ENCODE results near the gene MMP10. TPM values are rescaled to one million over a fixed set of nuclear protein-coding genes. Genes with fewer than 3 reads are reported as not detected.

The MMP10 gene
- total and polyA plus RNA-seq, 2 donors (not counting 3 experiments of a cell fraction or from before 2014, with no cell fraction given) = 4.3 to 15.0 TPM

- Histone ChIP-seq H3K4me2 (ENCODE audit: insufficient read depth, low read length) (peak overlapping the region; percentile 43), H3K9ac (replicated peaks; ENCODE audit: extremely low read depth, insufficient read depth, low read length) (no peak overlapping the region), H4K20me1 (replicated peaks; ENCODE audit: control insufficient read depth, extremely low read depth, insufficient read depth, low read length) (no peaks in the 10 kb centered on the region), H3K27me3 (ENCODE audit: control insufficient read depth in 2 of 2, insufficient read depth in 2 of 2, low read length in 2 of 2) (no peaks in the 10 kb centered on the region), H3K4me3 (replicated peaks in 1 of 3; ENCODE audit: insufficient read depth in 1 of 3, low read depth in 1 of 3, low read length in 3 of 3) (no peak overlapping the region), H2AFZ (ENCODE audit: low read depth, low read length) (peak overlapping the region; percentile 6), H3K4me1 (ENCODE audit: control insufficient read depth, extremely low read depth, insufficient read depth, low read length) (peaks cover 35% of the 10 kb centered on the region), H3K36me3 (ENCODE audit: control insufficient read depth in 2 of 2, extremely low read depth in 1 of 2, insufficient read depth in 2 of 2, low read length in 2 of 2) (no peaks in the 10 kb centered on the region), H3K9me1 (replicated peaks; ENCODE audit: control insufficient read depth, extremely low read depth, insufficient read depth, low read length) (no peaks in the 10 kb centered on the region), H3K27ac (ENCODE audit: insufficient read depth, low read depth, low read length) (peak overlapping the region; percentile 78), H3K9me3 (replicated peaks; ENCODE audit: control insufficient read depth, insufficient read depth, low read length) (no peaks in the 10 kb centered on the region), H3K79me2 (ENCODE audit: control insufficient read depth, insufficient read depth, low read length) (no peaks in the 10 kb centered on the region)
- no TSS peak for BruUV-seq (replicated peaks)
- dilution Hi-C loops (cut with MboI; ENCODE audit: extremely low pct_ligation_motif_present, low sequenced_read_pairs) = no loop called here
- intact Hi-C loops (cut with micrococcal nuclease) = no loop called here
- DNase-seq (ENCODE audit: low read depth, low spot score) (peak; percentile 89), FAIRE-seq (peak; percentile 92)
- ChIA-PET POLR2A (no interaction called here), CTCF (interaction anchor here (0.6 to 1.7 kb wide), 7 partner anchors 28 to 308 kb away, joined by 3 to 7 read pairs (median 3); partner anchors contain the start of gene MMP10)
- TF ChIP-seq POLR2A (IDR thresholded peaks at IDR 0.05; ENCODE audit: low read depth, low read length) (peak; percentile 41), JUN (IDR thresholded peaks at IDR 0.05; ENCODE audit: borderline replicate concordance, insufficient read depth, insufficient read length, low read depth) (peak; percentile 87), EZH2 (IDR thresholded peaks at IDR 0.05; ENCODE audit: borderline replicate concordance, low read depth, low read length, severe bottlenecking) (no peak), FOS (IDR thresholded peaks at IDR 0.05; ENCODE audit: borderline replicate concordance, insufficient read depth, low read length) (peak; percentile 88)
- TF ChIP-seq, protein P1, sequence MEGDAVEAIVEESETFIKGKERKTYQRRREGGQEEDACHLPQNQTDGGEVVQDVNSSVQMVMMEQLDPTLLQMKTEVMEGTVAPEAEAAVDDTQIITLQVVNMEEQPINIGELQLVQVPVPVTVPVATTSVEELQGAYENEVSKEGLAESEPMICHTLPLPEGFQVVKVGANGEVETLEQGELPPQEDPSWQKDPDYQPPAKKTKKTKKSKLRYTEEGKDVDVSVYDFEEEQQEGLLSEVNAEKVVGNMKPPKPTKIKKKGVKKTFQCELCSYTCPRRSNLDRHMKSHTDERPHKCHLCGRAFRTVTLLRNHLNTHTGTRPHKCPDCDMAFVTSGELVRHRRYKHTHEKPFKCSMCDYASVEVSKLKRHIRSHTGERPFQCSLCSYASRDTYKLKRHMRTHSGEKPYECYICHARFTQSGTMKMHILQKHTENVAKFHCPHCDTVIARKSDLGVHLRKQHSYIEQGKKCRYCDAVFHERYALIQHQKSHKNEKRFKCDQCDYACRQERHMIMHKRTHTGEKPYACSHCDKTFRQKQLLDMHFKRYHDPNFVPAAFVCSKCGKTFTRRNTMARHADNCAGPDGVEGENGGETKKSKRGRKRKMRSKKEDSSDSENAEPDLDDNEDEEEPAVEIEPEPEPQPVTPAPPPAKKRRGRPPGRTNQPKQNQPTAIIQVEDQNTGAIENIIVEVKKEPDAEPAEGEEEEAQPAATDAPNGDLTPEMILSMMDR (IDR thresholded peaks at IDR 0.05; ENCODE audit: extremely low read depth in 1 of 2, insufficient read depth in 1 of 2, low read depth in 1 of 2, low read length in 2 of 2) = no peak
Measured at GRCh38 chr11:102727890-102728289, 52.5 kb downstream of the MMP10 start.

GRCh38 chr11:102724904-102725500, 55.4 kb downstream of the MMP10 start, which contains the start of gene MMP8:
TSS of gene MMP8 (minus strand) at chr11:102724954. CDS start at chr11:102724855, 99 bp downstream.
- no TSS peak for BruUV-seq (replicated peaks)
- no peaks in the 10 kb centered on the region for H3K79me2 ChIP-seq (ENCODE audit: control insufficient read depth, insufficient read depth, low read length)
- H3K27ac ChIP-seq (ENCODE audit: insufficient read depth, low read depth, low read length) = no peak within 1 kb of the TSS
- H3K4me2 ChIP-seq (ENCODE audit: insufficient read depth, low read length) = no peak within 1 kb of the TSS
- H3K36me3 ChIP-seq (ENCODE audit: control insufficient read depth in 2 of 2, extremely low read depth in 1 of 2, insufficient read depth in 2 of 2, low read length in 2 of 2) = no peaks in the 10 kb centered on the region
- no peaks in the 10 kb centered on the region for H4K20me1 ChIP-seq (replicated peaks; ENCODE audit: control insufficient read depth, extremely low read depth, insufficient read depth, low read length)
- H3K4me1 ChIP-seq (ENCODE audit: control insufficient read depth, extremely low read depth, insufficient read depth, low read length) = peaks cover 26% of the 10 kb centered on the region
- no peak within 1 kb of the TSS for H3K9ac ChIP-seq (replicated peaks; ENCODE audit: extremely low read depth, insufficient read depth, low read length)
- no peak for FAIRE-seq
- DNase-seq (ENCODE audit: low read depth, low spot score) = no peak
- no peaks in the 10 kb centered on the region for H3K9me3 ChIP-seq (replicated peaks; ENCODE audit: control insufficient read depth, insufficient read depth, low read length)
- CTCF ChIA-PET = no interaction called here
- intact Hi-C loops (cut with micrococcal nuclease) (no loop called here), dilution Hi-C loops (cut with MboI; ENCODE audit: extremely low pct_ligation_motif_present, low sequenced_read_pairs) (no loop called here)
- POLR2A ChIA-PET = no interaction called here
- no peak for TF ChIP-seq FOS (IDR thresholded peaks at IDR 0.05; ENCODE audit: borderline replicate concordance, insufficient read depth, low read length)
- no peak for TF ChIP-seq JUN (IDR thresholded peaks at IDR 0.05; ENCODE audit: borderline replicate concordance, insufficient read depth, insufficient read length, low read depth)
- TF ChIP-seq, protein P1 (IDR thresholded peaks at IDR 0.05; ENCODE audit: extremely low read depth in 1 of 2, insufficient read depth in 1 of 2, low read depth in 1 of 2, low read length in 2 of 2) = no peak
- TF ChIP-seq POLR2A (IDR thresholded peaks at IDR 0.05; ENCODE audit: low read depth, low read length) = no peak
- TF ChIP-seq MYC (IDR thresholded peaks at IDR 0.05; ENCODE audit: low read depth, low read length) = no peak
- TF ChIP-seq, protein P2, sequence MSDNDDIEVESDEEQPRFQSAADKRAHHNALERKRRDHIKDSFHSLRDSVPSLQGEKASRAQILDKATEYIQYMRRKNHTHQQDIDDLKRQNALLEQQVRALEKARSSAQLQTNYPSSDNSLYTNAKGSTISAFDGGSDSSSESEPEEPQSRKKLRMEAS (IDR thresholded peaks at IDR 0.05; ENCODE audit: insufficient read depth, insufficient read length) = no peak
- no peak within 1 kb of the TSS for H2AFZ ChIP-seq (ENCODE audit: low read depth, low read length)
- no peak within 1 kb of the TSS for H3K4me3 ChIP-seq (replicated peaks in 1 of 3; ENCODE audit: insufficient read depth in 1 of 3, low read depth in 1 of 3, low read length in 3 of 3)
- no peaks in the 10 kb centered on the region for H3K9me1 ChIP-seq (replicated peaks; ENCODE audit: control insufficient read depth, extremely low read depth, insufficient read depth, low read length)
- H3K27me3 ChIP-seq (ENCODE audit: control insufficient read depth in 2 of 2, insufficient read depth in 2 of 2, low read length in 2 of 2) = no peaks in the 10 kb centered on the region

Measured in endothelial cell of umbilical vein (primary cell).